ENCODE results near the gene SLC25A26.

DNA sequence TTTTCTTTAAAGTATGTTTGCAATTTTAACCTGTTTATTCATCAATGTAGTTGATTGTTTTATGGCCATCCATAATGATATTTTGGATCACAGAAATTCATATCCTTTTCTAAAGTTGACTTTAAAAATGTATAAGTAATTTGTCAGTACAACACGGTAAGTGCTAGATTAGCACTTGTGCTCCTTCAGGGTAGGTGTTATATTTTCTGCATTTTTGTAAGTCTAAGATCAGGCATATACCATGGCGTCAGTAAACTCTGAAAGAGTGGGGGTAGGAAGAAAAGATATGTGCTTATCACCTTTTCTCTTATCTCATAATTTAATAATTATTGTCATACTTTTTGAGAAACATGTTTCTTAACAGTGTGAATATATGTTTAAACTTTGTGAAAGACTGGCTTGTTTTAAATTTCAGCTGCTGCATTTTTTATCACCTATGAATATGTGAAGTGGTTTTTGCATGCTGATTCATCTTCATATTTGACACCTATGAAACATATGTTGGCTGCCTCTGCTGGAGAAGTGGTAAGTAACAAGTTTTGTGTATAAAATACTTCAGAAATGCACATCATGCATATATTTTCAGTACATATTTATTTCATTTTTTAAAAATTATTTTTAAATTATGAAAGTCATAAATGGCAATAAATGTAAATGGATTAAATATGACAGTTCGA, 22.1 kb downstream of the SLC25A26 start:
- TF ChIP-seq, protein P1, sequence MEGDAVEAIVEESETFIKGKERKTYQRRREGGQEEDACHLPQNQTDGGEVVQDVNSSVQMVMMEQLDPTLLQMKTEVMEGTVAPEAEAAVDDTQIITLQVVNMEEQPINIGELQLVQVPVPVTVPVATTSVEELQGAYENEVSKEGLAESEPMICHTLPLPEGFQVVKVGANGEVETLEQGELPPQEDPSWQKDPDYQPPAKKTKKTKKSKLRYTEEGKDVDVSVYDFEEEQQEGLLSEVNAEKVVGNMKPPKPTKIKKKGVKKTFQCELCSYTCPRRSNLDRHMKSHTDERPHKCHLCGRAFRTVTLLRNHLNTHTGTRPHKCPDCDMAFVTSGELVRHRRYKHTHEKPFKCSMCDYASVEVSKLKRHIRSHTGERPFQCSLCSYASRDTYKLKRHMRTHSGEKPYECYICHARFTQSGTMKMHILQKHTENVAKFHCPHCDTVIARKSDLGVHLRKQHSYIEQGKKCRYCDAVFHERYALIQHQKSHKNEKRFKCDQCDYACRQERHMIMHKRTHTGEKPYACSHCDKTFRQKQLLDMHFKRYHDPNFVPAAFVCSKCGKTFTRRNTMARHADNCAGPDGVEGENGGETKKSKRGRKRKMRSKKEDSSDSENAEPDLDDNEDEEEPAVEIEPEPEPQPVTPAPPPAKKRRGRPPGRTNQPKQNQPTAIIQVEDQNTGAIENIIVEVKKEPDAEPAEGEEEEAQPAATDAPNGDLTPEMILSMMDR (IDR thresholded peaks at IDR 0.05) = no peak
- TF ChIP-seq POLR2A (IDR thresholded peaks at IDR 0.05) = no peak

Data from gastroesophageal sphincter (tissue), 3 donors.